Cardiac muscle cell (in vitro differentiated cells and primary cell): ENCODE measurements around the gene NSMCE1. TPM values are rescaled to one million over a fixed set of nuclear protein-coding genes. Genes with fewer than 3 reads are reported as not detected.

Source experiments
- DNase-seq, 2 donors: peaks; one replicate each; pipeline versions ENCODE4 v3.0.0 to v3.0.0-alpha.2; 2010 to 2017; ENCODE audit warnings: low read depth in 1 of 2, low spot score in 1 of 2
- H3K27ac ChIP-seq: fragments of 200-600 bp; sonication (generic); 2 replicates; pipeline ENCODE4 v1.5.1; 2016
- H3K27me3 ChIP-seq: fragments of 200-600 bp; sonication (generic); 2 replicates; pipeline ENCODE4 v1.6.0; 2016; ENCODE audit warnings: control low read depth
- H3K36me3 ChIP-seq: fragments of 200-600 bp; sonication (generic); 2 replicates; pipeline ENCODE4 v1.5.1; 2016; ENCODE audit warnings: control low read depth
- H3K4me1 ChIP-seq: fragments of 200-600 bp; sonication (generic); 2 replicates; pipeline ENCODE4 v1.8.1; 2017; ENCODE audit warnings: low read depth, mild to moderate bottlenecking, mixed run types
- H3K4me3 ChIP-seq: fragments of 200-600 bp; sonication (generic); 2 replicates; pipeline ENCODE4 v1.5.1; 2016; ENCODE audit warnings: mild to moderate bottlenecking
- H3K9me3 ChIP-seq: fragments of 200-600 bp; sonication (generic); 2 replicates; pipeline ENCODE4 v1.5.1; 2017; ENCODE audit warnings: low read depth, mild to moderate bottlenecking, control low read depth
- polyA plus RNA-seq: library from polyadenylated mRNA; unstranded; fragments of >200 nt; fragmentation: Nextera tagmentation; extraction: Ambion mirVana; gene quantifications from 2 replicates; pipeline ENCODE4 v1.2.1, GENCODE V29; 2016
- total RNA-seq: library from RNA; depleted of rRNA; stranded (reverse); fragments of >200 nt; gene quantifications from 2 replicates; pipeline ENCODE4 v1.2.3, GENCODE V29; 2016
- TF ChIP-seq, protein P1 (sequence below): IDR thresholded peaks from 2 replicates; pipeline ENCODE4 v1.5.1; 2012; ENCODE audit warnings: low read depth, mild to moderate bottlenecking, low read length

Gene NSMCE1
- total and polyA plus RNA-seq, 2 experiments from 2014 or later, result 23.4 to 28.2 TPM

DNA sequence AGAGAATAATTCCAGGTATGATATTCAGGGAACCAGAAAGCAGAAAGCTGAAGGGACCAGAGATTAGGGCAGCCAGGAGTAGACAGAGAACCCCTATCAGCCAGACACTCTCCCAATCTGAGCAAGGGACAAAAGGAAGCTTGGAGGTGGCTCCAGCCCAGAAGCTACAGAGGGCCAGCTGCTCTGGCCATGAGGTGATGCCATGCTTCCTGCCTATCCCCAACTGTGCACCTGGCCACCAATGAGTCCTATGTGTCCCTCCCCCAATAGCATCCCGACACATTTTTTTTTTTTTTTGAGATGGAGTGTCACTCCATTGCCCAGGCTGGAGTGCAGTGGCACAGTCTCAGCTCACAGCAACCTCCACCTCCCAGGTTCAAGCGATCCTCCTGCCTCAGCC, 30.0 kb downstream of the NSMCE1 start:
- Histone ChIP-seq H3K4me1 (peaks cover 17% of the 10 kb centered on the region), H3K27me3 (no peaks in the 10 kb centered on the region)
- TF ChIP-seq, protein P1, sequence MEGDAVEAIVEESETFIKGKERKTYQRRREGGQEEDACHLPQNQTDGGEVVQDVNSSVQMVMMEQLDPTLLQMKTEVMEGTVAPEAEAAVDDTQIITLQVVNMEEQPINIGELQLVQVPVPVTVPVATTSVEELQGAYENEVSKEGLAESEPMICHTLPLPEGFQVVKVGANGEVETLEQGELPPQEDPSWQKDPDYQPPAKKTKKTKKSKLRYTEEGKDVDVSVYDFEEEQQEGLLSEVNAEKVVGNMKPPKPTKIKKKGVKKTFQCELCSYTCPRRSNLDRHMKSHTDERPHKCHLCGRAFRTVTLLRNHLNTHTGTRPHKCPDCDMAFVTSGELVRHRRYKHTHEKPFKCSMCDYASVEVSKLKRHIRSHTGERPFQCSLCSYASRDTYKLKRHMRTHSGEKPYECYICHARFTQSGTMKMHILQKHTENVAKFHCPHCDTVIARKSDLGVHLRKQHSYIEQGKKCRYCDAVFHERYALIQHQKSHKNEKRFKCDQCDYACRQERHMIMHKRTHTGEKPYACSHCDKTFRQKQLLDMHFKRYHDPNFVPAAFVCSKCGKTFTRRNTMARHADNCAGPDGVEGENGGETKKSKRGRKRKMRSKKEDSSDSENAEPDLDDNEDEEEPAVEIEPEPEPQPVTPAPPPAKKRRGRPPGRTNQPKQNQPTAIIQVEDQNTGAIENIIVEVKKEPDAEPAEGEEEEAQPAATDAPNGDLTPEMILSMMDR, result no peak

DNA sequence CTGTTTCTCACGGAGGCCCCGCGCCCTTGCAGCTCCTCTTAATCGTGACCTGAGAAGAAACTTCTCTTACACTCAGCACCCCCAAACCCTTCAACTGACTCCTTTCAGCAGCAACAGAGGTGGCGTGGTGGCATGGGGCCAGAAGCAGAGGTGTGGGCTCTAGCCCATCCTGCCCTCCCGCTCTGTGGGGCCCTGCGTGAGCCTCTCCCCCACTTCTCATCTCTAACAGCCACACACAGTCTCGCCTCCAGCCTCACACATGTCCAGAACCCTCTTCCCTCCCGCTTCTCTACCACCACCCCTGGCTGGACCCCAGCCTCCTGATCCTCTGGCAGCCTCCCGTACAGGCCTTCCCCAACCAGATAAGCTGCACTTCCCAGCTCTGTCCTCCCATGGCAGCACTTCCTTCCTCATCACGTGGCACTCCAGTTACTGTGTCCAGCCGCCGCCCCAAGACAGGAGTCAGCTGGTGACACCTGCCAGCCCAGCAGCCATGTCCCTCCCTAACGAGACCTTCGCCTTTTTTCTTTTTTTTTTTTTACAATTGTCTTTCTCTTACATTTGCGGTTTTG, 30.5 kb downstream of the NSMCE1 start:
- Histone ChIP-seq H3K4me3 (no peak overlapping the region), H3K36me3 (no peaks in the 10 kb centered on the region), H3K9me3 (no peaks in the 10 kb centered on the region), H3K27me3 (no peaks in the 10 kb centered on the region), H3K4me1 (peaks cover 13% of the 10 kb centered on the region), H3K27ac (no peak overlapping the region)
- no peak for DNase-seq
- TF ChIP-seq, protein P1, result no peak

More for the DNA sequence above, 30.0 kb downstream of the NSMCE1 start:
- Histone ChIP-seq H3K9me3 (no peaks in the 10 kb centered on the region), H3K4me3 (no peak overlapping the region), H3K27ac (no peak overlapping the region), H3K36me3 (no peaks in the 10 kb centered on the region)
- no peak for DNase-seq

DNA sequence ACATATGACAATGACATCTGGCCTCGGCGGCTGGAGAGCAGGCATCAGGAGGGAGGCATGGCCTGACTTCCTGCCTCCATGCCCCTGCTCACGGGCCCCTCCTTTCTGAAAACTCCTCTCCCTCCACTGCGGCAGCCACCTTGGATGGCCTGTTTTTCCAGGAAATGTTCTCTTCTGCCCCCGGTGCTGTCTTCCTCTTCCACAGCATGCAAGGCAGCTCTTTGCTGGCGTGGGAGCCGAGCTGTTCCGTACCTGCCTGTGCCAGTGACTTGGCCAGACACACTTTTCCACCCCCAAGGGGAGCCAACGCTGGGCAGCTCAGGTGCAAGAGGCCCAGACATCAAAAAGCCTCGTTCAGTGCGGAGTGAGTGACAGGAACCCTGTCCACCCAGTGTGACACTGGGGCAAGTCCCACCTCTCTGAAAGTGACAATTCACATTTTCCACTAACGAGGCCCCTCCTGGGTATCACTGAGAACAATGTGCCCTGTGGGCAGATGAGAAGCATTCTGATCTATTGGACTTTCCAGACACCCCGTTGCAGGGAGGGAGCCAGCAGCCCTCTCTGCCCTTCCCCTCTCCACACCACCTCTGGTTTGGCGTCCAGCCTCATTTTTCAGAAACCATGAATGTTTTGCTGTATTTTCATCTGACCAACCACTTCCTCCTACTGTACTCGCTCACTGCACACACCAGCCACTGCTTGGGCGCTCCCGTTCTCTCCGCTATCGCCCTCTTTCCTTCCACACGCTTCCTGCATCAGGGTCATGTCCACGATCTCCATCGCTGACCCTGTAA, 31.2 kb downstream of the NSMCE1 start:
- peak in 1 of 2 donors; percentile 48 for DNase-seq
- H3K4me1 ChIP-seq, result peaks cover 7% of the 10 kb centered on the region
- TF ChIP-seq, protein P1, result no peak

DNA sequence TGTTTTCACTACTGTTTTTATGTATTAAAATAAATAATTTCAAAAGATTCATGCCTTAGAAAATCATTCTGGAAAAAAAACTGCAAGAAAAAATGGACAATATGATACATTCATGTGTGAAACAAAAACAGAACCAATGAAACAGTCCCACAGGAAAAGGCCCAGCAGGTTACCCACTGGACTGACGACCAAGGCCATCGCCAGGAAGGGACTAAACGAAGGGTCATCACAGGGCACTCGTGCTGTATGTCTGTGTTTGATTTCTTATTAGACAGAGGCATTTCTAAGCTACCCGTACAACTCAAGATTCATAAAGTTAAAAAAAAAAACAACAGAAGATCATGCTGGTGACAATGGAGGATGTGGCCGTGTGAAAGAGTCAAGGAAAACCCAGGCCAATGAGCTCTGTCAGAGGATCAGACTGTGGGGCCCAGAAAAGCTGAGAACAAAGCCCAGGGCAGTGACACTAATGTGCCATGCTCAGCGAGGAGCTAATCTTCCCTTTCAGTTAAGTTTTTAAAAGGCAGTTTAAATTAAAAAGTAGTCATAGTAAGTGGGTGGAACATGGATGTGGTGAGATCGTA, 31.8 kb downstream of the NSMCE1 start:
- DNase-seq, result no peak
- Histone ChIP-seq H3K9me3 (no peaks in the 10 kb centered on the region), H3K4me3 (no peak overlapping the region), H3K4me1 (peaks cover 8% of the 10 kb centered on the region), H3K36me3 (no peaks in the 10 kb centered on the region), H3K27ac (no peak overlapping the region), H3K27me3 (no peaks in the 10 kb centered on the region)
- TF ChIP-seq, protein P1, result no peak

More for the DNA sequence above, 31.2 kb downstream of the NSMCE1 start:
- Histone ChIP-seq H3K36me3 (no peaks in the 10 kb centered on the region), H3K27ac (no peak overlapping the region), H3K9me3 (no peaks in the 10 kb centered on the region), H3K4me3 (no peak overlapping the region), H3K27me3 (no peaks in the 10 kb centered on the region)

DNA sequence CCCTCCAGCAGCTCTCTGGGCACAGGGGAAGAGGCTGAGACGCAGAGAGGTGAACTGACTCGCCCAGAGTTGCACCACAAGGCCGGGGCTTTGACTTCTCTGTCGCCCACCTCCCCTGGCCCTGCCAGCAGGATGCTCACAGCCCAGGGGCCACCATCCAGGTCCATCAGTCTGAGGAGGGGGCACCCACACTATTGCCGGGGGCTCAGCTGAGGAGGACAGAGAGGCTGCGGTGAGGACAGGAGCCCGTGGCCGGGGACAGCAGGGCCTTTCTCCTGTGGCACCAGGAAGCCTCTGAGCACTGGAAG, 32.7 kb downstream of the NSMCE1 start:
- TF ChIP-seq, protein P1, result no peak
- no peak for DNase-seq
- Histone ChIP-seq H3K4me3 (no peak overlapping the region), H3K36me3 (no peaks in the 10 kb centered on the region), H3K27me3 (no peaks in the 10 kb centered on the region), H3K9me3 (no peaks in the 10 kb centered on the region), H3K4me1 (peaks cover 17% of the 10 kb centered on the region), H3K27ac (no peak overlapping the region)
